ENCODE results near the gene ATE1.

DNA sequence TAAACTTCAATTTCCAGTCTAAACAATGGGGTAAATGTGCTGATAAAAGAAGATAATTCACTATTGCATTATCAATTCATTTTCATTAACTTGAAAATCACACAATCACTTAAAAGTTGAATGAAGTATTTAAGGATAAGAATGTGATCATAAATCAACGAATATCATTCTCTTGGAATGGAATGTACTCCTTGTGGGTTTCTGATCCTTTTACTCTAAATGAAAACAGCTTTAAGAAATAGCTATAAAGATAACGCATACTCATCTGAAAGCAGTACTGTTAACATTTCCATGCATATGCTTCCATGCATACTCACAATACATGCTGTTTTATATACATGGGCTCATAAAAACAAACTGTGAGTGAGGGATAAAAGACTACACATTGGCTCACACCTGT, 108.8 kb downstream of the ATE1 start:
- TF ChIP-seq EGR1 (IDR thresholded peaks at IDR 0.05) = no peak
- TF ChIP-seq, protein P1, sequence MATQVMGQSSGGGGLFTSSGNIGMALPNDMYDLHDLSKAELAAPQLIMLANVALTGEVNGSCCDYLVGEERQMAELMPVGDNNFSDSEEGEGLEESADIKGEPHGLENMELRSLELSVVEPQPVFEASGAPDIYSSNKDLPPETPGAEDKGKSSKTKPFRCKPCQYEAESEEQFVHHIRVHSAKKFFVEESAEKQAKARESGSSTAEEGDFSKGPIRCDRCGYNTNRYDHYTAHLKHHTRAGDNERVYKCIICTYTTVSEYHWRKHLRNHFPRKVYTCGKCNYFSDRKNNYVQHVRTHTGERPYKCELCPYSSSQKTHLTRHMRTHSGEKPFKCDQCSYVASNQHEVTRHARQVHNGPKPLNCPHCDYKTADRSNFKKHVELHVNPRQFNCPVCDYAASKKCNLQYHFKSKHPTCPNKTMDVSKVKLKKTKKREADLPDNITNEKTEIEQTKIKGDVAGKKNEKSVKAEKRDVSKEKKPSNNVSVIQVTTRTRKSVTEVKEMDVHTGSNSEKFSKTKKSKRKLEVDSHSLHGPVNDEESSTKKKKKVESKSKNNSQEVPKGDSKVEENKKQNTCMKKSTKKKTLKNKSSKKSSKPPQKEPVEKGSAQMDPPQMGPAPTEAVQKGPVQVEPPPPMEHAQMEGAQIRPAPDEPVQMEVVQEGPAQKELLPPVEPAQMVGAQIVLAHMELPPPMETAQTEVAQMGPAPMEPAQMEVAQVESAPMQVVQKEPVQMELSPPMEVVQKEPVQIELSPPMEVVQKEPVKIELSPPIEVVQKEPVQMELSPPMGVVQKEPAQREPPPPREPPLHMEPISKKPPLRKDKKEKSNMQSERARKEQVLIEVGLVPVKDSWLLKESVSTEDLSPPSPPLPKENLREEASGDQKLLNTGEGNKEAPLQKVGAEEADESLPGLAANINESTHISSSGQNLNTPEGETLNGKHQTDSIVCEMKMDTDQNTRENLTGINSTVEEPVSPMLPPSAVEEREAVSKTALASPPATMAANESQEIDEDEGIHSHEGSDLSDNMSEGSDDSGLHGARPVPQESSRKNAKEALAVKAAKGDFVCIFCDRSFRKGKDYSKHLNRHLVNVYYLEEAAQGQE (IDR thresholded peaks at IDR 0.05; ENCODE audit: low read depth) = no peak
- no peak for TF ChIP-seq TAF1 (IDR thresholded peaks at IDR 0.05; ENCODE audit: low read depth)
- no peak for TF ChIP-seq CREB1 (IDR thresholded peaks at IDR 0.05; ENCODE audit: low read depth)

Measured in Ishikawa (cell line).